Tongue (tissue), 2 donors: ENCODE data around the gene SLIT3. TPM values are rescaled to one million over a fixed set of nuclear protein-coding genes. Genes with fewer than 3 reads are reported as not detected.
"Not testable (repeated sequence)": the region's sequence is repeated elsewhere in the genome, so short reads cannot be mapped to it uniquely, and the experiment has no call there.

Source experiments
- DNase-seq: peaks from one replicate; pipeline ENCODE4 v3.0.0-alpha.2; 2015
- total RNA-seq: library from RNA; depleted of rRNA; stranded (reverse); fragments of >200 nt; gene quantifications from one replicate; pipeline ENCODE4 v1.2.3, GENCODE V29; 2014

The SLIT3 gene
- total RNA-seq, 1 donor from 2014 or later, result 21.4 TPM

DNA sequence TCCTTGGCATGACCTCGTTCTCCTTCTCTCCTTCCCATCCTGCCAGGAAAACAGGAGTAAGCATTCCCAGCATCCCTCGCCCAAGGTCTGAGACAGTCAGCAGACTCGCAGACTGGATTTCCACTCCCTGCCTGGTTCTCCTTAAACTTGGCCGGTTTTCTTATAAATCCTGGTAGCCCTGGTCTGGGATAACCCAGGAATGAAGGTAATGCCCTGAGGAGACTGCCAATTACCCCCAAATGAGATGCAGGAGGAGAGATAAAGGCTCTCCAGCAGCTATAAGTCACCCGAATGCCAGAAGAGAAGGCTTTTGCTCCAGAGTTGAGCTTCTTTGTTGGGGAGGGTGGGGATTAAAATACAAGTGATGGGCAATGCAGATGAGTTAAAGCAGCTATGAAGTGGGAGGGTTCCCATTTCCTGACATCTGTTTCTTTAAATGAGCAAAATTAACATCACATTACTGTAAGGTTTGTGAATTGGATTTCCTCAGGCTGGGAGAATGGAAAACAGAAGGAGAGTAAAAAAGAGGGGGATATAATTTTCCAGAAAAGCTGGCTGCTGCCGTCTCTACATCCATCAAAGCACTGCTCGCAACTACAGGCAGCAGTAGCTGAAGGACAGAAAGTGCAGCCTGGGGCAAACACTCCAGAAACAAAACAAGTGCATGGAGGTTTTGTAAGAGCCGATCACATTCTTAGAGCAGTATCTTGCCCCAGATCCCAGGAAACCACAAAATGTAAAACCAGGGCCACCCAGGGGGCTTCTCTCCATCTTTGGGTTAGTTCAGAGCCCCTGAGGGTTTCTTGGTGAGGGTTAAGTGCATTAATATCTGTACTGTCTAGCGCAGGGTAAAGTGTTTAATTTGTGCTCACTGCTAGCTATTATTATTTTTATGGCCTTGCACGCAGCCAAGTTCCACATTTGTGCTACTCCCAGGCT lies 544.2 kb downstream of the SLIT3 start:
- peak; percentile 30 for DNase-seq

GRCh38 chr5:168755548-168756093 lies 545.3 kb downstream of the SLIT3 start:
- DNase-seq, result no peak

DNA sequence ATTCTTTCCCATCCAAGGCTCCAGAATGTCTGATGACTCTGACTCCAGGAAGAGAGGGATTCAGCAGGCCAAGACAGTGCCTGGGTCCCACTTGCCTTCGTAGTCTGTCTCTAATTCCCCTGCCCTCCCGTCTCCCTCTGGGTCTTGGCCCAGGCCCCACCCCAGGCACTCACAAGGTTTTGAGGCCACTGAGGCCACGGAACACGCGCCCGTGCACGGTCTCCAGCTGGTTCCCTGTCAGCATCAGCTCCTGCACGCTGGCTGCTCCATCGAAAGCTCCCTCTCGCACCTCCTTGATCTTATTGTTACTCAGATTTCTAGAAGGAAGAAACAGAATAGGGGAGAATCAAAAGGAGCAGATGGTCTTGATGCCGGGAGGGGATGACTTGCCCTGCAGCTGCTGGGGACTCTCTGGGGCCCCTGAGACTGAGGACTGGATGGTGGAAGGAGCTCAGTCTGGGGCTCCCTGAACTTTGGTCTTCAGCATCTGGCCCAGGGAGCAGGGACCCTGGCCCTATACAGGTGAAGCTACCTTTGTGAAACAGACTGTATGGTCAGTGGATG lies 547.2 kb downstream of the SLIT3 start:
- DNase-seq, result no peak

GRCh38 chr5:168752416-168753190 lies 548.3 kb downstream of the SLIT3 start:
- DNase-seq, result no peak

GRCh38 chr5:168752012-168752411 lies 548.9 kb downstream of the SLIT3 start:
- DNase-seq, result no peak

- no peak for DNase-seq
Observed at GRCh38 chr5:168750926-168751325, 550.0 kb downstream of the SLIT3 start.

DNA sequence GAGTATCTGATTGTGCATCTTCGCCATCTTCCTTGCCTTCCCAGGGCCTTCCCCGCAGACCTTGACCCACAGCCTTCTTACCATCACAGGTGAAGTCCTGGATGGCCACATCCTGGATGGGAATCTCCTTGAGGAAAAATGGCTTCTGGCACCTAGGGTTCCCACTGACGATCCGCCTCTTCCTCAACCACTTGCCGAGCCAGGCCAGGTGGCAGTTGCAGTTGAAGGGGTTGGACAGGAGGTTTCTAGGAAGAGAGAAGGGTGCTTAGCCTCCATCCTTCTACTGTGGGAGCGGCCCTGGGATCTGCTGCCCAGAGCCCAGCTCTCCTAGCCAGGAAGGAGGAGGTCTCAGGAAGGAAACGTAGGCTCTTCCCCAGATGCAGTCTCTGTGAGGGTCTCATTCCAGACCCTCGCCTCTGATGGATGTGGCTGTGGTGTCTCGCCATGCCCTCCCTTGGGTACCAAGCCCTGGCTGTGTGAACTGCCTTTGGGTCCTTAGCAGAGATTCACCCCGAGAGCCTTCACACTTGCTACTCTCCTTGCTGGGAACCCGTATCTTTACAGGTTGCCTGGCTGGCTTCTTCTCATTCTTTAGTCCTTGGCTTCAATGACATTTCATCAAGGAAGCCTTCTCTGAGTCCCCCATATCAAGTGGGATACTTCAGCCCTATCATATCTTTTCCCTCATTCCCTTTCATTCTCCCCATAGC lies 551.4 kb downstream of the SLIT3 start:
- DNase-seq, result no peak

DNA sequence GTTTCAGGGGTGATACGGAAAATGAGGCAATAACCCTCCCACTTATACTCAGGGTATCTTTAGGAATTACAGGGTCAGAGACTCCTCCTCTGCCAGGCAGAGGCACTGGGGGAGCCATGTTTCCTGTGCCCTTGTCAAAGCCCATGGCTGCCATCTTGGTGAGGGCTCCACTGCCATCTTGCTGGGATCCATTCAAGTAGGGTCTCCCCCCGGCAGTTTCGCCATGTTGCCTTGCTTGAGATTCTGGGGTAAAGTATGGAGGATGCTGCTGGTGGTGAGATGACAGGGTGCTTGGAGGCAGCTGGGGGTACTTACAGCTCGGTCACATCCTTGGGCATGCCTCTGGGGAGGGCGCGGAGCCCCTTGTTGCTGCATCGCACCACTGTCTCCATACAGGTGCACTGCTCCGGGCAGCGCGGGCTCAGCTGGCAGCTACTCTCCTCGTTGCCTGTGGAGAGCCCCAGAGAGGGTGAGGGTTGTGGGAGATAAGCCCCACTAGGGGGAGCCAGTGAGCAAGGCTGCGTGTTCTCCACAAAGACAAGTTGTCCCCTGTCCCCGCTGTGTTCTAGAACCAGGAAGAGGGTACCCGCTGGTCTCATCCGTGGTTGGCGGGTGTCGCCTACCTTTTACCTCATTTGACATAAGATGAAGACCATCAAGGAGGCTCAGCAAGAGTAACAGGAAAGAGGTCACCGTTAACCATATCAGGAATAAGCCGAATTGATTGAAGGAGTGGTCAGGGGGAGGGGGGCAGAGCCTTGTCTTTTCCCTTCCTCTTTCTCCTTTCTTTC lies 552.8 kb downstream of the SLIT3 start:
- peak; percentile 35 for DNase-seq

GRCh38 chr5:168746893-168747640 lies 553.9 kb downstream of the SLIT3 start:
- DNase-seq, result no peak

GRCh38 chr5:168746126-168746892 lies 554.6 kb downstream of the SLIT3 start:
- not testable (repeated sequence) for DNase-seq

DNA sequence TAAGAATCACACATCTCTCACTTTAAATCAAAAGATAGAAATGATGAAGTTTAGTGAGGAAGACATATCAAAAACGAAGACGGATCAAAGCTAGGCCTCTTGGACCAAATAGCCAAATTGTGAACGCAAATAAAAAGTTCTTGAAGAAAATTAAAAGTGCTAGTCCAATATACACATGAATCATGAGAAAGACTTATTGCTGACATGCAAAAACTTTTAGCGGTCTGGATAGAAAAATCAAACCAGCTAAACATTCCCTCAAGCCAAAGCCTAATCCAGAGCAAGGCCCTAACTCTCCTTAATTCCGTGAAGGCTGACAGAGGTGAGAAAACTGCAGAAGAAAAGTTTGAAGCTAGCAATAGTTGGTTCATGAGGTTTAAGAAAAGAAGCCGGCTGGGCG lies 557.3 kb downstream of the SLIT3 start:
- no peak for DNase-seq

DNA sequence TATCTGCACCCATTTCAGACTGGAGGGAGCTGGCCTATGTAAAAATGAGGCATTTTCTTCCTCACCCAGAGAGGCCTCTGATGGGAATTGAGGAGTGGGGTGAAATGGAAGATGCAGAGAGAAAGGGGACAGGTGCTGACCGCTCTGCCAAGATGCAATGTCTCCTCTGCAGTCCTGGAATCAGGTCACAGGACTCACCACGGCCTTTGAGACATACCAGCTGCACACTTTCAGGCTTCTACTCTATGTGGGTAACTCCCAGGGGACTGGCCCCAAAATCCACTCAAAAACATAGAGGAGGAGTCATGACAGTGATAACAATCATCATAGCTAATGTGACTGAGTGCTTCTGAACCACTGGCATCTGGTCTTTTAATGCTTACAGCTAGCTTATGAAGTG lies 558.6 kb downstream of the SLIT3 start:
- DNase-seq, result not testable (repeated sequence)

DNA sequence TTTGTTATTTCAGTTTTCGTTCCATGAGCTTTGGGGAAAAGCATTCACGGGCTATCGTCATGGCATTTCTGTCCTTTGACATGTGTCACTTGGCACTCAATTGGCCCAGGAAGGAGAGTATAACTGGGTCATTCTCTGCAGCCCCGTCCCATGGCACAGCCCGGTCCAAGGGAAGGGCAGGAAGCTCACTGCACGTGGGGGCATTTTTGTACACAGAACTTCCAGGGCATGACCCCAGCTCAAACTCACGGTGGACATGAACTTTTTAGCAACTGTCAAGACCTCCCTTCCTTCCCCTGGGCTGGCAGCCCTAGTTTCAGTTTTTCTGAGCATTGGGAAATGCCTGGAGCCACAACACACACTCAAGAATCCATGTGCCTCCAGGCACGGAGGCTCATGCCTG lies 560.1 kb downstream of the SLIT3 start:
- no peak for DNase-seq

DNA sequence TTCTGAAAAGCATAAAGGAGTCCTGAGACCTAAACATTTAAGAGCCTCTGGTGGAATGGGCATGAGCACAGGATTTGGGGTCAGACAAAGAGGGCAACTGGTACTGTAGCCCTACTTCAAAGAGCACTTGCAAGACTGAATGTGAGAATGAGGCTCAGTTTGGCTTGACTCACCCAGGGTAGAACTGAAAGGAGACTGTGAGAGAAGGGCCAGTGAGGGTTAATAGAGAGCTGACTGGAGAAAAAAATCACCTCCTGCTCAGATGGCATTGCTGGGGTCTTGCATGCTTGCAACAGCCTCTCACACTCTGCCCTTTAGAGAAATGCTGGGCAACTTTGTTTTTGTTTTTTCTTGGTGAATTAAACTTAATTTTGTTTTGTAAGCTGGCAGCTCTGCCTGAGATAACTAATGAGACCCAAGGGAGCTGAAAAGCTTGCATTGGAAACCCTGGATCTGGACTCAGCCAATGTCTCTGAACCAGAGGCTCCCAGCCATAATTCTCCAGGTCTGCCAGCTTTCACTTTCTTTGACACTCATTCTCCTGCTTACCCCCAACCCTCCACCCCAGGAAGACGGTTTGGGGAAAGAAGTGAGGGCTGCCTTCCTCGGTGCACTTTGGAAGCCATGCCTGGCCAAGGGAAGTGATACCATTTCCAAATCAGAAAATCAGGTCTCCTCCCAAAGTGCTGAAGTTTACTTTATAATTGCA lies 560.7 kb downstream of the SLIT3 start:
- DNase-seq, result no peak

- no peak for DNase-seq
Observed at GRCh38 chr5:168737066-168737465, 563.9 kb downstream of the SLIT3 start.

DNA sequence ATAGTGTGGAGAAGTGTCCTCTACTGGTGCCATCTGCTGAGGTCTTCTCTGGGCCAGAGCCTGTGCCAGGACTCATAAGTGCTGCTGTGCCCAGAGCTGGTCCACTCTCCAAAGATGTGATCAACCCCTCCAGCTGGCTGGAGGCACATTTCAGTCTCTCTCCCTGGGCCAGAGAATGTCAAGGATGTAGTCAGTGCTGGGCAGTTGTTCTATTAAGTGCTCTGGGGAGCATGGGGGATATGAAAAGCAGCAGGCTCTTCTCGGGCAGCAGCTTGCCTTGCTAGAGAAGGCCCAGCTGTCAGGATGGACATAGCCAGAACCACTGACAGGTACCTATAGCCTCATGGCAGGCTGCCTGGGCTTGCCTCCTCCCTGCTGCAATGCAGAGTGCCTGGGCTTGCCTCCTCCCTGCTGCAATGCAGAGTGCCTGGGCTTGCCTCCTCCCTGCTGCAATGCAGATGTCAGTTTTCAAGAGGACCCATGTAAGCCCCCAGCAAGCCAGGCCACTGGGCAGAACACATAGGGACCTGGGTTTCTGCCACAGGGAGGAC lies 564.6 kb downstream of the SLIT3 start:
- peak; percentile 45 for DNase-seq

DNA sequence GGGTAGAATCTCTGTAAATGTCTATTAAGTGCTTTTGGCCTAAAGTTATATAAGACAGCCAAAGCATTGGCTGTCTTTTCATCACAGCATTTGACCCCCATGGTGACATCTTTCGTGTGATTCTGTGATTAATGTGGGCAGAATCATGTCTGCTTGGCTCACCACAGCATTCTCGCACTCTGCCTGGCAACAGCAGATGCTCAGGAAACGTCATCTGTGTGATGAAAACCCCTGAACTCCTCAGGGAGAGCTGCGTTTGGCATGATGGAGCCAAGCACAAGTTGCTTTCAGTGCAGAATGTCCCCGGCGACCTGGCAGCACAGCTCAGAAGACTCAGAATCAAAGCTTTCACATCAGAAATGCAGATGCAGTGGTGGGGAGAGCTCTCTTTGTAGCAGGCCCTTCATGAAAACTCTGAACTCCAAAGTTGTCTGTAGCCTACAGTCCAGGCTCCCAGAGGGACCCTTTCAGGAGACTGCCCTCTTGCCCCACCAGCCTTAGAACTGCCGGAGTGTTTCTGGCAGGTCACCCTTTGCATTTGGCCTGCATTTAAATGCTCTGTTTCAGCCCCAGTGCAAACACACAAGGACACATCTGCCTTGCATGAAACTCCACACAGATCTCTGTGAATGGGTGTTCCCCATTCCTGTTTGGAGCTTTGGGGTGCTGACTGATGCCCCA lies 566.2 kb downstream of the SLIT3 start:
- DNase-seq, result no peak

GRCh38 chr5:168734119-168734518 lies 566.8 kb downstream of the SLIT3 start:
- no peak for DNase-seq
